Germinal center (tissue), 1 donor: ENCODE results near the gene IGF1.
"Not testable (repeated sequence)": the region's sequence is repeated elsewhere in the genome, so short reads cannot be mapped to it uniquely, and the experiment has no call there.

ENCODE experiments used
- DNase-seq: peaks from one replicate; pipeline ENCODE4 v3.0.0; 2012; ENCODE audit warnings: mixed read lengths, low spot score

The IGF1 gene

GRCh38 chr12:102379346-102380162, 100.8 kb downstream of the IGF1 start:
- no peak for DNase-seq

GRCh38 chr12:102376781-102377180, 103.6 kb downstream of the IGF1 start:
- no peak for DNase-seq

GRCh38 chr12:102376181-102376747, 104.1 kb downstream of the IGF1 start:
- no peak for DNase-seq

GRCh38 chr12:102374190-102374589, 106.2 kb downstream of the IGF1 start:
- DNase-seq, result no peak

- DNase-seq, result no peak
Measured at GRCh38 chr12:102372087-102372486, 108.3 kb downstream of the IGF1 start.

GRCh38 chr12:102371165-102371564, 109.2 kb downstream of the IGF1 start:
- DNase-seq, result no peak

DNA sequence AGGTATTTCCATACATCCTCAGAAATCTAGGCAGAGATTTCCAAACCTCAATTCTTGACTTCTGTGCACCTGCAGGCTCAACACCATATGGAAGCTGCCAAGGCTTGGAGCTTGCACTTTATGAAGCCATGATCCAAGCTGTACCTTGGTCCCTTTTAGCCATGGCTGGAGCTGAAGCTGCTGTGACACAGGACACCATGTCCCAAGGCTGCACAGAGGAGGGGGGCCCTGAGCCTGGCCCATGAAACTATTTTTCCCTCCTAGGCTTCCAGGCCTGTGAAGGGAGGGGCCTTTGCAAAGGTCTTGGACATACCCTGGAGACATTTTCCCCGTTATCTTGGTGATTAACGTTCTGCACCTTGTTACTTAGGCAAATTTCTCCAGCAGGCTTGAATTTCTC, 110.5 kb downstream of the IGF1 start:
- no peak for DNase-seq

- DNase-seq, result no peak
Measured at GRCh38 chr12:102365365-102365764, 115.0 kb downstream of the IGF1 start.

- no peak for DNase-seq
Measured at GRCh38 chr12:102364709-102365108, 115.7 kb downstream of the IGF1 start.

DNA sequence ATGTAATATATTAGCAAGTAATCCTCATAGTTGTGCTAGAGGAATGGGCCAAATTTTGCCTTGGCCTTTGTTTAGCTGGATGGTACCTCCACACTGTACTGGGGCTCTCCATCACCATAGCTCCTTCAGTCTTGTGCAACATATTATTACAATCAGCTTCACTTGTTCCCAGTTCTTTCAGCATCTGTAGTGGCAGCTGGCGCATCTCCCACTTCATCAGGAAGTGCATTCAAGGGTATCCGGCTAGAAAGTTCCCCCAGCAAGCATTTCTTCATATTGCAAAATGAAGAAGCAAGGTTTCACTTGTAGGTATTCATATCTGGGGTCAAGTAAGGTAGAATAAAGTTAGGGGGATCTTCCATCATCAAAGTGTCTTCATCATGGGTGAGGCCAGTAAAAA, 123.7 kb downstream of the IGF1 start:
- DNase-seq, result no peak

GRCh38 chr12:102354281-102354680, 126.1 kb downstream of the IGF1 start:
- not testable (repeated sequence) for DNase-seq

DNA sequence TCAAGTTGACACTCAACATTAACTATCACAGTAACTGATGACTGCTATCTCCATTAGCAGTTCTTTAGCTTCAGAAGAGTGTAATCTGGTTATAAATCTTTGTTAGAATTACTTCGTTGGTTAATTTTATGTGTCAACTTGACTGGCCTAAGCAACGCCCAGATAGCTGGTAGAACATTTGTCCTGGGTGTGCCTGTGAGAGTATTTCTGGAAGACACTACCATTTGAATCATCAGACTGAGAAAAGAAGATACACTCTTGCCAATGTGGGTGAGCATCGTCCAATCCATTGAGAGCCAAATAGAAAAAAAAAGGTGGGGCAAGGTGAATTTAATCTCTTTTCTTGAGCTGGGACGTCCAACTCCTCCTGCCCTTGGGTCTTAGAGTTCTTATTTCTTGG, 129.0 kb downstream of the IGF1 start:
- no peak for DNase-seq

DNA sequence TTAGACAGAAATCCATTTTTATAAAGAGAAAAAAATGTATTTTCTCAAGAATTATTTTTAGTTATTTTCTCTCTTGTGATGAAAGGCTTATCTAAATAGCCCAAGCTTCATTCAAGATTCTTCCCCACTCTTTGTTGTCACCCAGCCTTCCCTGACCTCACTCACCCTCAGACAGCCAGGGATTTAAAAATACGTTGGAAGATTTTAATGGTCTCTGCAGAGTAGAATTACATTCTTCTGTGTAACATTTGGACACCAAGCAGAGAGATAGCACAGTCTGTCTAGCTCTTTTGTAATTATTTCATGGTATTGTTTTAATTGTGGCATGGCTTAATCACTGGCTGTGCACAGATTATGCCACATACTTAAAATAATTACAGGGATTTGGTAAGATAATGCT, 130.3 kb downstream of the IGF1 start:
- no peak for DNase-seq

GRCh38 chr12:102349079-102349478, 131.3 kb downstream of the IGF1 start:
- no peak for DNase-seq

GRCh38 chr12:102347811-102348210, 132.6 kb downstream of the IGF1 start:
- no peak for DNase-seq
